CD14-positive monocyte (primary cell): Measurements from ENCODE around the gene DOCK6. TPM values are rescaled to one million over a fixed set of nuclear protein-coding genes. Genes with fewer than 3 reads are reported as not detected.
A peak's percentile ranks its signal among the peaks of the same experiment; 100 is the strongest.

Source experiments
- DNase-seq, 3 donors: peaks; one replicate each; pipeline ENCODE4 v3.0.0-alpha.2; 2011 to 2022
- H2AFZ ChIP-seq: 2 replicates; pipeline ENCODE4 v1.6.0; 2012; ENCODE audit warnings: mild to moderate bottlenecking, low read depth, low read length, inconsistent platforms; ENCODE audit not compliant: insufficient read depth, poor library complexity, severe bottlenecking
- H3K27ac ChIP-seq, 2 donors: 1 replicate in 1 of 2; 2 replicates in 1 of 2; pipeline ENCODE4 v1.5.1; 2012 to 2013; ENCODE audit warnings: low read length in 2 of 2, control low read depth in 1 of 2, inconsistent platforms in 1 of 2, low read depth in 1 of 2, mild to moderate bottlenecking in 1 of 2
- H3K27me3 ChIP-seq, 2 donors: one replicate each; pipeline versions ENCODE4 v1.6.0 to v1.6.1; 2011 to 2013; ENCODE audit warnings: low read length in 2 of 2; ENCODE audit not compliant: control insufficient read depth in 2 of 2, insufficient read depth in 2 of 2
- H3K36me3 ChIP-seq, 2 donors: replicated peaks in 1 of 2; 1 replicate in 1 of 2; 2 replicates in 1 of 2; pipeline versions ENCODE4 v1.5.1 to v1.6.1; 2012 to 2013; ENCODE audit warnings: low read length in 2 of 2, control low read depth in 1 of 2, inconsistent platforms in 1 of 2, mild to moderate bottlenecking in 1 of 2; ENCODE audit not compliant: insufficient read depth in 2 of 2, control insufficient read depth in 1 of 2
- H3K4me1 ChIP-seq, 2 donors: 1 replicate in 1 of 2; 2 replicates in 1 of 2; pipeline versions ENCODE4 v1.5.1 to v1.6.1; 2012 to 2013; ENCODE audit warnings: low read length in 2 of 2, control low read depth in 1 of 2, inconsistent platforms in 1 of 2, mild to moderate bottlenecking in 1 of 2, moderate library complexity in 1 of 2; ENCODE audit not compliant: insufficient read depth in 2 of 2, control insufficient read depth in 1 of 2
- H3K4me2 ChIP-seq: replicated peaks from 2 replicates; pipeline ENCODE3; 2012; ENCODE audit warnings: low read length, moderate library complexity, mild to moderate bottlenecking; ENCODE audit not compliant: poor library complexity, severe bottlenecking; ENCODE audit errors: extremely low read depth
- H3K4me3 ChIP-seq, 3 experiments: fragments of 200-600 bp in 1 of 3; sonication (generic) in 1 of 3; replicated peaks in 1 of 3; 1 replicate in 2 of 3; 2 replicates in 1 of 3; pipeline ENCODE4 v1.5.1; 2011 to 2013; ENCODE audit warnings: low read length in 3 of 3, mild to moderate bottlenecking in 3 of 3, control low read depth in 2 of 3, low read depth in 2 of 3, inconsistent platforms in 1 of 3, moderate library complexity in 1 of 3
- H3K79me2 ChIP-seq: 2 replicates; pipeline ENCODE4 v1.6.0; 2012; ENCODE audit warnings: mild to moderate bottlenecking, control low read depth, inconsistent platforms, low read length, moderate library complexity; ENCODE audit not compliant: insufficient read depth
- H3K9ac ChIP-seq: 2 replicates; pipeline ENCODE4 v1.6.0; 2017; ENCODE audit warnings: low read length, mild to moderate bottlenecking; ENCODE audit not compliant: insufficient read depth, poor library complexity, severe bottlenecking
- H3K9me3 ChIP-seq, 2 donors: replicated peaks in 1 of 2; 1 replicate in 1 of 2; 2 replicates in 1 of 2; pipeline versions ENCODE4 v1.5.1 to v1.6.1; 2012 to 2013; ENCODE audit warnings: low read length in 2 of 2, control low read depth in 1 of 2; ENCODE audit not compliant: control insufficient read depth in 1 of 2, insufficient read depth in 1 of 2
- H4K20me1 ChIP-seq: 2 replicates; pipeline ENCODE4 v1.6.0; 2012; ENCODE audit warnings: mild to moderate bottlenecking, low read length, control low read depth, moderate library complexity; ENCODE audit not compliant: insufficient read depth
- H3K27ac Mint-ChIP-seq, 7 donors: one replicate each; pipeline ENCODE4 v1.8.0; 2020; ENCODE audit warnings: mild to moderate bottlenecking in 7 of 7, mixed read lengths in 7 of 7, moderate library complexity in 6 of 7, inconsistent platforms in 2 of 7
- H3K27me3 Mint-ChIP-seq, 3 donors: one replicate each; pipeline ENCODE4 v1.8.0; 2021 to 2022; ENCODE audit warnings: low read depth in 3 of 3, mild to moderate bottlenecking in 3 of 3, mixed read lengths in 3 of 3, moderate library complexity in 3 of 3, inconsistent platforms in 1 of 3
- H3K36me3 Mint-ChIP-seq, 2 donors: one replicate each; pipeline ENCODE4 v1.8.0; 2020; ENCODE audit warnings: mixed read lengths in 2 of 2, inconsistent platforms in 1 of 2, mild to moderate bottlenecking in 1 of 2
- H3K4me1 Mint-ChIP-seq: one replicate; pipeline ENCODE4 v1.8.0; 2020; ENCODE audit warnings: mild to moderate bottlenecking, mixed read lengths
- H3K4me3 Mint-ChIP-seq, 2 donors: one replicate each; pipeline ENCODE4 v1.8.0; 2020; ENCODE audit warnings: mild to moderate bottlenecking in 2 of 2, mixed read lengths in 2 of 2, moderate library complexity in 1 of 2
- H3K9me3 Mint-ChIP-seq, 7 donors: one replicate each; pipeline ENCODE4 v1.8.0; 2020 to 2022; ENCODE audit warnings: mixed read lengths in 7 of 7, mild to moderate bottlenecking in 6 of 7, moderate library complexity in 6 of 7, inconsistent platforms in 2 of 7
- WGBS: methylation state at CpG from one replicate; pipeline ENCODE4 v1.1.5; 2013; ENCODE audit warnings: missing lambda C conversion rate; ENCODE audit not compliant: insufficient coverage; 5-methylcytosine and 5-hydroxymethylcytosine counted together
- intact Hi-C, 2 donors: fragments of 100-400 bp; cut with micrococcal nuclease; formaldehyde crosslinking; loops; one replicate each; pipeline versions ENCODE4 v1.15.0 to v1.15.1; 2023
- polyA plus RNA-seq, 3 donors: library from polyadenylated mRNA; depleted of rRNA in 1 of 3; unstranded in 2 of 3; stranded (reverse) in 1 of 3; fragments of 300-500 nt in 2 of 3; fragments of >200 nt in 1 of 3; fragmentation: Illumina TruSeq in 2 of 3; gene quantifications; 1 replicate in 2 of 3; 2 replicates in 1 of 3; pipeline ENCODE4 v1.2.3, GENCODE V29; 2012 to 2021
- TF ChIP-seq, protein P1 (sequence below): fragments of 200-600 bp; IDR thresholded peaks from one replicate; pipeline ENCODE4 v1.8.0; 2022; ENCODE audit warnings: antibody characterized with exemption, mild to moderate bottlenecking

Gene DOCK6
- polyA plus RNA-seq, 3 donors: 0.03 to 0.93 (median 0.18) TPM

DNA sequence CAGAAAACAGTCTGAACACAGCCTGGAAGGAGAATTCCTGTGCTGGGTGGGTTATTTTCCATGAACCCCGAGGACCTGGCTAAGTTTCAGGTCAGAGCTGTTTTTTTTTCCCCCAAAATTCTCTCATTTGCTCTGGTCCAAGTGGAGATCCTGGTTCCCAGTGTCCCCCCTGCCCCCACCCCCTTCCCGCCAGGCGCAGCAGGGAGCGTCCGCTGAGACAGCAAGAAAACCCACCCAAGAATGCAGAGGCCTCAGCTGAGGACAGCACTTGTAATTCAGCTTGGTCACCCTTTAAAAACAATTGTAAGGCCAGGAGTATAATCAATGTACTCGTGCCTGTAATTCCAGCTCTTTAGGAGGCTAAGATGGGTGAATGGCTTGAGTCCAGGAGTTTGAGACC is 22.2 kb upstream of the DOCK6 start:
- Mint-ChIP-seq H3K27ac (no peak overlapping the region), H3K4me1 (peaks cover 19% of the 10 kb centered on the region), H3K9me3 (peaks cover 0 to 5% (median 3%) of the 10 kb centered on the region in 7 donors), H3K4me3 (peak overlapping the region in 1 of 2 donors; percentile 39), H3K27me3 (peaks cover 59 to 72% (median 70%) of the 10 kb centered on the region in 3 donors), H3K36me3 (no peaks in the 10 kb centered on the region)
- Histone ChIP-seq H3K27ac (no peak overlapping the region), H2AFZ (no peak overlapping the region), H4K20me1 (no peaks in the 10 kb centered on the region), H3K79me2 (no peaks in the 10 kb centered on the region), H3K4me3 (no peak overlapping the region), H3K27me3 (peaks cover 14 to 51% of the 10 kb centered on the region in 2 donors), H3K9ac (no peak overlapping the region), H3K9me3 (no peaks in the 10 kb centered on the region), H3K36me3 (no peaks in the 10 kb centered on the region), H3K4me1 (peaks cover 14 to 17% of the 10 kb centered on the region in 2 donors), H3K4me2 (no peak overlapping the region)
- 80% methylated on average over 1 of the region's 6 CpGs for WGBS
- TF ChIP-seq, protein P1, sequence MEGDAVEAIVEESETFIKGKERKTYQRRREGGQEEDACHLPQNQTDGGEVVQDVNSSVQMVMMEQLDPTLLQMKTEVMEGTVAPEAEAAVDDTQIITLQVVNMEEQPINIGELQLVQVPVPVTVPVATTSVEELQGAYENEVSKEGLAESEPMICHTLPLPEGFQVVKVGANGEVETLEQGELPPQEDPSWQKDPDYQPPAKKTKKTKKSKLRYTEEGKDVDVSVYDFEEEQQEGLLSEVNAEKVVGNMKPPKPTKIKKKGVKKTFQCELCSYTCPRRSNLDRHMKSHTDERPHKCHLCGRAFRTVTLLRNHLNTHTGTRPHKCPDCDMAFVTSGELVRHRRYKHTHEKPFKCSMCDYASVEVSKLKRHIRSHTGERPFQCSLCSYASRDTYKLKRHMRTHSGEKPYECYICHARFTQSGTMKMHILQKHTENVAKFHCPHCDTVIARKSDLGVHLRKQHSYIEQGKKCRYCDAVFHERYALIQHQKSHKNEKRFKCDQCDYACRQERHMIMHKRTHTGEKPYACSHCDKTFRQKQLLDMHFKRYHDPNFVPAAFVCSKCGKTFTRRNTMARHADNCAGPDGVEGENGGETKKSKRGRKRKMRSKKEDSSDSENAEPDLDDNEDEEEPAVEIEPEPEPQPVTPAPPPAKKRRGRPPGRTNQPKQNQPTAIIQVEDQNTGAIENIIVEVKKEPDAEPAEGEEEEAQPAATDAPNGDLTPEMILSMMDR: no peak
- intact Hi-C loops: no loop called here
- DNase-seq: no peak

GRCh38 chr19:11281356-11282049 is 19.2 kb upstream of the DOCK6 start:
- H3K4me1 ChIP-seq: peaks cover 16 to 18% of the 10 kb centered on the region in 2 donors
- H3K9me3 ChIP-seq: no peaks in the 10 kb centered on the region
- H2AFZ ChIP-seq: no peak overlapping the region
- 100% methylated on average over 6 of the region's 11 CpGs for WGBS
- peaks cover 22 to 62% of the 10 kb centered on the region in 2 donors for H3K27me3 ChIP-seq
- DNase-seq: no peak
- no peak overlapping the region for H3K4me2 ChIP-seq
- H3K36me3 ChIP-seq: no peaks in the 10 kb centered on the region
- Mint-ChIP-seq H3K4me3 (peak overlapping the region in 1 of 2 donors; percentile 54), H3K36me3 (no peaks in the 10 kb centered on the region), H3K27ac (no peak overlapping the region), H3K4me1 (peaks cover 16% of the 10 kb centered on the region), H3K9me3 (peaks cover 0 to 16% (median 8%) of the 10 kb centered on the region in 7 donors), H3K27me3 (peaks cover 59 to 81% (median 70%) of the 10 kb centered on the region in 3 donors)
- TF ChIP-seq, protein P1: no peak
- no peak overlapping the region for H3K4me3 ChIP-seq
- H3K79me2 ChIP-seq: no peaks in the 10 kb centered on the region
- intact Hi-C loops: no loop called here
- H4K20me1 ChIP-seq: no peaks in the 10 kb centered on the region
- no peak overlapping the region for H3K27ac ChIP-seq
- no peak overlapping the region for H3K9ac ChIP-seq
